ENCODE measurements around the gene LRRC55.

DNA sequence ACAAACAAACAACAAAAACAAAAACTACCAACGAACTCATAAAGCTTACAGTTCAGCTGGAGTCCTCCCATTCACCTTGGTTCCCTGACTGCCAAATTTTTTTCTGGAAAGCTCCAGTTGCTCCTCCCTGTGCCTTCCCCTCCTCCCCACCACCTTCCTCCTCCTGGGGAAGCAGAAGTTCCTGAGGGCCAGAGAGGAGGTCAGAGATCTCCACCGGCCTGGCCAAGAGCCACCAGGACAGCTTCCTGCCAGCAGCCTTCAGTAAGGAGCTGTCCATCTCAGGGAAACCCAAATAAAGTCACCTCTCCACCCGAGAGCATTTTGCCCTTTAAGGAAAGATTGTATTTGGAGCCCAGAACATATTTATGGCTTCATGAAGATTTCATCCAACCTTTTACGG is 35.3 kb downstream of the LRRC55 start:
- TF ChIP-seq, protein P1, sequence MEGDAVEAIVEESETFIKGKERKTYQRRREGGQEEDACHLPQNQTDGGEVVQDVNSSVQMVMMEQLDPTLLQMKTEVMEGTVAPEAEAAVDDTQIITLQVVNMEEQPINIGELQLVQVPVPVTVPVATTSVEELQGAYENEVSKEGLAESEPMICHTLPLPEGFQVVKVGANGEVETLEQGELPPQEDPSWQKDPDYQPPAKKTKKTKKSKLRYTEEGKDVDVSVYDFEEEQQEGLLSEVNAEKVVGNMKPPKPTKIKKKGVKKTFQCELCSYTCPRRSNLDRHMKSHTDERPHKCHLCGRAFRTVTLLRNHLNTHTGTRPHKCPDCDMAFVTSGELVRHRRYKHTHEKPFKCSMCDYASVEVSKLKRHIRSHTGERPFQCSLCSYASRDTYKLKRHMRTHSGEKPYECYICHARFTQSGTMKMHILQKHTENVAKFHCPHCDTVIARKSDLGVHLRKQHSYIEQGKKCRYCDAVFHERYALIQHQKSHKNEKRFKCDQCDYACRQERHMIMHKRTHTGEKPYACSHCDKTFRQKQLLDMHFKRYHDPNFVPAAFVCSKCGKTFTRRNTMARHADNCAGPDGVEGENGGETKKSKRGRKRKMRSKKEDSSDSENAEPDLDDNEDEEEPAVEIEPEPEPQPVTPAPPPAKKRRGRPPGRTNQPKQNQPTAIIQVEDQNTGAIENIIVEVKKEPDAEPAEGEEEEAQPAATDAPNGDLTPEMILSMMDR (IDR thresholded peaks at IDR 0.05): no peak
- no peak for TF ChIP-seq POLR2A (IDR thresholded peaks at IDR 0.05)
